ENCODE data around the gene INPP5A. TPM values are rescaled to one million over a fixed set of nuclear protein-coding genes. Genes with fewer than 3 reads are reported as not detected.

The INPP5A gene
- total RNA-seq, 1 donor: 36.8 TPM

GRCh38 chr10:132634947-132635271 lies 97.3 kb downstream of the INPP5A start:
- H3K4me3 ChIP-seq (ENCODE audit: low read depth, low read length): no peak overlapping the region
- DNase-seq (ENCODE audit: low read depth): no peak
- no peak for TF ChIP-seq CTCF (IDR thresholded peaks at IDR 0.05; ENCODE audit: insufficient read depth, low read length)

- no peak overlapping the region for H3K4me3 ChIP-seq (ENCODE audit: low read depth, low read length)
- no peak for DNase-seq (ENCODE audit: low read depth)
- no peak for TF ChIP-seq CTCF (IDR thresholded peaks at IDR 0.05; ENCODE audit: insufficient read depth, low read length)
Observed at GRCh38 chr10:132636358-132636757, 98.8 kb downstream of the INPP5A start.

GRCh38 chr10:132637477-132638129 lies 100.0 kb downstream of the INPP5A start:
- no peak overlapping the region for H3K4me3 ChIP-seq (ENCODE audit: low read depth, low read length)
- TF ChIP-seq CTCF (IDR thresholded peaks at IDR 0.05; ENCODE audit: insufficient read depth, low read length): peak; percentile 80
- peak; percentile 81 for DNase-seq (ENCODE audit: low read depth)

- DNase-seq (ENCODE audit: low read depth): no peak
Observed at GRCh38 chr10:132638130-132638515, 100.5 kb downstream of the INPP5A start.

GRCh38 chr10:132639470-132639869 lies 101.9 kb downstream of the INPP5A start:
- H3K4me3 ChIP-seq (ENCODE audit: low read depth, low read length): no peak overlapping the region
- TF ChIP-seq CTCF (IDR thresholded peaks at IDR 0.05; ENCODE audit: insufficient read depth, low read length): no peak
- no peak for DNase-seq (ENCODE audit: low read depth)

More at GRCh38 chr10:132638130-132638515, 100.5 kb downstream of the INPP5A start:
- H3K4me3 ChIP-seq (ENCODE audit: low read depth, low read length): no peak overlapping the region
- TF ChIP-seq CTCF (IDR thresholded peaks at IDR 0.05; ENCODE audit: insufficient read depth, low read length): no peak

- no peak for TF ChIP-seq CTCF (IDR thresholded peaks at IDR 0.05; ENCODE audit: insufficient read depth, low read length)
- DNase-seq (ENCODE audit: low read depth): no peak
- no peak overlapping the region for H3K4me3 ChIP-seq (ENCODE audit: low read depth, low read length)
Observed at GRCh38 chr10:132640326-132641125, 102.9 kb downstream of the INPP5A start.

Measured in fibroblast of the aortic adventitia (primary cell).